ENCODE results near the gene SLC4A7. TPM values are rescaled to one million over a fixed set of nuclear protein-coding genes. Genes with fewer than 3 reads are reported as not detected.

Gene SLC4A7
- total and polyA plus RNA-seq, 2 experiments from 2014 or later = 8.0 to 54.8 TPM

- peak in 1 of 2 donors; percentile 85 for DNase-seq (ENCODE audit: low read depth in 1 of 2, low spot score in 1 of 2)
- H3K36me3 ChIP-seq = no peaks in the 10 kb centered on the region
- H3K9me3 ChIP-seq (ENCODE audit: low read depth) = no peaks in the 10 kb centered on the region
- no peak overlapping the region for H3K27ac ChIP-seq
- H3K4me1 ChIP-seq (ENCODE audit: low read depth) = no peaks in the 10 kb centered on the region
- no peak overlapping the region for H3K4me3 ChIP-seq
- no peak for TF ChIP-seq CTCF (IDR thresholded peaks at IDR 0.05; ENCODE audit: low read depth, low read length)
- no peaks in the 10 kb centered on the region for H3K27me3 ChIP-seq
Measured at GRCh38 chr3:27326629-27327545, 157.3 kb downstream of the SLC4A7 start.

DNA sequence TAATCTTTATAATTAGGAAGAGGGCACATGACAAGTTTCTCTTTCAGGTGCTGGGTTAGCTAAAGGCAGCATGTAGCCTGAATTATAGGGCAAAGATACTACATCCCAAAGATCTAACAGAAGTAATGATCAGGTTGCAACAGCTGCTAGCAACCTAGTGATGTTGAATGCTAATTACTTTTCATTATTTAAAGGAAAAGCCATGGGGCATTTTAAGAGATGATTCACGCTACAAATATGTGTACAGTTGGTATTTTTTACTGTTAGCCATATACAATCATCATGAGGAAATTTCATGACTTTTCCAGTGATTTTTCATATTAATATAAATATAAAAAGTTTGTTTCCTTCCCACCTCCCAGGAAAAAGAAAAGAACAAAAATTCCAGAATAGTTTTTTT, 158.0 kb downstream of the SLC4A7 start:
- peak in 1 of 2 donors; percentile 8 for DNase-seq (ENCODE audit: low read depth in 1 of 2, low spot score in 1 of 2)
- H3K27ac ChIP-seq = no peak overlapping the region
- H3K36me3 ChIP-seq = no peaks in the 10 kb centered on the region
- no peaks in the 10 kb centered on the region for H3K27me3 ChIP-seq
- H3K4me1 ChIP-seq (ENCODE audit: low read depth) = no peaks in the 10 kb centered on the region
- no peak for TF ChIP-seq CTCF (IDR thresholded peaks at IDR 0.05; ENCODE audit: low read depth, low read length)
- H3K9me3 ChIP-seq (ENCODE audit: low read depth) = no peaks in the 10 kb centered on the region
- H3K4me3 ChIP-seq = no peak overlapping the region

DNA sequence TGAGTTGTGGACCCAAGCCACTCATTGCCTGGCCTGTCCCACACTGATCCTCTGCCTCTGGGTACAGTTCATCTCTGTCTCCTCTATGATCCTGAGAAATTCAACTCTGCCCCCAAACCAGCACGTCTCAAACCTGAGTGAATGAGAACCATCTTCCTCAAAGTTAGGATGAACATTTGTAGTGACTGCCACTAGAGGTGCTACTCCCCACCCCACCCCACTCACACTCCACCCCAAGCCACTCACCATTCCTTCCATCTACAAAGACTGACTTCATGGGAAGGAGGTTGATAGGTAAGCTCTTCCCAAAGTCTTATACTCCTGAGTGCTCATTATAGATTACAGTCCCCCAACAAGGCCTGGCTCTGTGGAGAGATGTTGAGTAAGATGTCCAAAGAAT, 158.8 kb downstream of the SLC4A7 start:
- H3K4me1 ChIP-seq (ENCODE audit: low read depth) = no peaks in the 10 kb centered on the region
- no peaks in the 10 kb centered on the region for H3K36me3 ChIP-seq
- peak; percentile 5 for TF ChIP-seq CTCF (IDR thresholded peaks at IDR 0.05; ENCODE audit: low read depth, low read length)
- H3K9me3 ChIP-seq (ENCODE audit: low read depth) = no peaks in the 10 kb centered on the region
- H3K27ac ChIP-seq = no peak overlapping the region
- no peak for DNase-seq (ENCODE audit: low read depth in 1 of 2, low spot score in 1 of 2)
- H3K27me3 ChIP-seq = no peaks in the 10 kb centered on the region
- no peak overlapping the region for H3K4me3 ChIP-seq

GRCh38 chr3:27324686-27325085, 159.5 kb downstream of the SLC4A7 start:
- DNase-seq (ENCODE audit: low read depth in 1 of 2, low spot score in 1 of 2) = no peak
- Histone ChIP-seq H3K4me3 (no peak overlapping the region), H3K27me3 (no peaks in the 10 kb centered on the region), H3K36me3 (no peaks in the 10 kb centered on the region), H3K27ac (no peak overlapping the region), H3K9me3 (ENCODE audit: low read depth) (no peaks in the 10 kb centered on the region), H3K4me1 (ENCODE audit: low read depth) (no peaks in the 10 kb centered on the region)
- no peak for TF ChIP-seq CTCF (IDR thresholded peaks at IDR 0.05; ENCODE audit: low read depth, low read length)

- Histone ChIP-seq H3K4me1 (ENCODE audit: low read depth) (no peaks in the 10 kb centered on the region), H3K27me3 (no peaks in the 10 kb centered on the region), H3K27ac (no peak overlapping the region), H3K36me3 (no peaks in the 10 kb centered on the region), H3K4me3 (no peak overlapping the region), H3K9me3 (ENCODE audit: low read depth) (no peaks in the 10 kb centered on the region)
- TF ChIP-seq CTCF (IDR thresholded peaks at IDR 0.05; ENCODE audit: low read depth, low read length) = no peak
- no peak for DNase-seq (ENCODE audit: low read depth in 1 of 2, low spot score in 1 of 2)
Measured at GRCh38 chr3:27323087-27323570, 161.1 kb downstream of the SLC4A7 start.

Other genes starting within 250 kb of the SLC4A7 start
- 1.1 and 2.1 TPM in 2 replicates for gene NEK10, start 115.0 kb downstream of the SLC4A7 start, total RNA-seq
- gene NEK10, start 115.0 kb downstream of the SLC4A7 start, polyA plus RNA-seq = 0.54 and 0.82 TPM in 2 replicates
- gene EOMES, start 237.9 kb upstream of the SLC4A7 start, total RNA-seq = 0.11 TPM in 1 of 2 replicates, not detected in the other
- gene EOMES, start 237.9 kb upstream of the SLC4A7 start, polyA plus RNA-seq = 0.34 TPM in 1 of 2 replicates, not detected in the other

All from cardiac muscle cell (in vitro differentiated cells and primary cell).